SU-DHL-6 (cell line): ENCODE results near the gene USP47.

Experiments used
- H2AFZ ChIP-seq: fragments of 200-600 bp; sonication (generic); 2 replicates; pipeline ENCODE4 v1.6.1; 2014; ENCODE audit warnings: low read depth, mild to moderate bottlenecking, moderate library complexity, mixed read lengths, antibody characterized with exemption, low read length; ENCODE audit not compliant: severe bottlenecking
- H3F3A ChIP-seq: fragments of 200-600 bp; shearing (Covaris generic); 2 replicates; pipeline ENCODE4 v1.6.0; 2016; ENCODE audit warnings: antibody characterized with exemption, mild to moderate bottlenecking; ENCODE audit not compliant: insufficient read depth
- H3K27ac ChIP-seq: fragments of 200-600 bp; sonication (generic); 2 replicates; pipeline ENCODE4 v1.5.1; 2016; ENCODE audit warnings: low read depth, mild to moderate bottlenecking, low read length, moderate library complexity, mixed read lengths
- H3K27me3 ChIP-seq: fragments of 200-600 bp; sonication (generic), shearing (Covaris generic); 2 replicates; pipeline ENCODE4 v1.6.0; 2014; ENCODE audit warnings: mild to moderate bottlenecking, low read length
- H3K36me3 ChIP-seq: fragments of 200-600 bp; sonication (generic); 2 replicates; pipeline ENCODE4 v1.6.1; 2014; ENCODE audit warnings: mild to moderate bottlenecking, low read length, mixed read lengths
- H3K4me2 ChIP-seq: fragments of 300-600, 200-600 bp; shearing (Covaris generic), sonication (generic); 2 replicates; pipeline ENCODE4 v1.6.0; 2014; ENCODE audit warnings: low read length, low read depth, mild to moderate bottlenecking; ENCODE audit not compliant: poor library complexity, severe bottlenecking
- H3K4me3 ChIP-seq: fragments of 200-600 bp; sonication (generic); 2 replicates; pipeline ENCODE4 v1.5.1; 2014; ENCODE audit warnings: antibody characterized with exemption, low read length, mild to moderate bottlenecking, mixed read lengths; ENCODE audit not compliant: insufficient read depth, poor library complexity, severe bottlenecking
- H3K79me2 ChIP-seq: fragments of 200-600 bp; sonication (generic); 2 replicates; pipeline ENCODE4 v1.6.1; 2014; ENCODE audit warnings: mild to moderate bottlenecking, low read length, moderate library complexity; ENCODE audit not compliant: insufficient read depth
- H3K9ac ChIP-seq: fragments of 200-600 bp; sonication (generic); 2 replicates; pipeline ENCODE4 v1.7.0; 2014; ENCODE audit warnings: mild to moderate bottlenecking, low read length
- H3K9me2 ChIP-seq: fragments of 200-600 bp; sonication (generic); replicated peaks from 2 replicates; pipeline ENCODE4 v1.6.1; 2014; ENCODE audit warnings: low read length; ENCODE audit not compliant: insufficient read depth
- H3K9me3 ChIP-seq: fragments of 200-600 bp; sonication (generic); 2 replicates; pipeline ENCODE4 v1.6.1; 2014; ENCODE audit warnings: low read length, mixed read lengths; ENCODE audit not compliant: insufficient read depth
- H4K20me1 ChIP-seq: fragments of 200-600 bp; sonication (generic); 2 replicates; pipeline ENCODE4 v1.6.1; 2014; ENCODE audit warnings: low read depth, mild to moderate bottlenecking, antibody characterized with exemption, low read length, moderate library complexity, mixed read lengths
- EZH2phosphoT487 ChIP-seq: fragments of 200-600 bp; sonication (generic), shearing (Covaris generic); conservative IDR thresholded peaks from 2 replicates; pipeline ENCODE4 v1.6.1; 2018; ENCODE audit warnings: mild to moderate bottlenecking, antibody characterized with exemption, low read length, moderate library complexity, mixed read lengths
- TF ChIP-seq, protein P1 (sequence below): fragments of 200-600 bp; sonication (generic); IDR thresholded peaks from one replicate; pipeline ENCODE4 v1.5.1; 2017; ENCODE audit warnings: antibody characterized with exemption, mild to moderate bottlenecking, low read length, moderate library complexity; ENCODE audit not compliant: insufficient read depth, poor library complexity, severe bottlenecking

Gene USP47

GRCh38 chr11:11959601-11960000, 117.8 kb downstream of the USP47 start:
- Histone ChIP-seq H4K20me1 (no peaks in the 10 kb centered on the region), H3F3A (no peaks in the 10 kb centered on the region), H3K27me3 (no peaks in the 10 kb centered on the region), H3K79me2 (no peaks in the 10 kb centered on the region), H3K27ac (no peak overlapping the region), H2AFZ (no peak overlapping the region), H3K9ac (no peak overlapping the region), H3K4me3 (no peak overlapping the region), H3K36me3 (peaks cover 17% of the 10 kb centered on the region), H3K9me2 (no peaks in the 10 kb centered on the region), H3K9me3 (no peaks in the 10 kb centered on the region), H3K4me2 (no peak overlapping the region)
- TF ChIP-seq EZH2phosphoT487: no peak
- TF ChIP-seq, protein P1, sequence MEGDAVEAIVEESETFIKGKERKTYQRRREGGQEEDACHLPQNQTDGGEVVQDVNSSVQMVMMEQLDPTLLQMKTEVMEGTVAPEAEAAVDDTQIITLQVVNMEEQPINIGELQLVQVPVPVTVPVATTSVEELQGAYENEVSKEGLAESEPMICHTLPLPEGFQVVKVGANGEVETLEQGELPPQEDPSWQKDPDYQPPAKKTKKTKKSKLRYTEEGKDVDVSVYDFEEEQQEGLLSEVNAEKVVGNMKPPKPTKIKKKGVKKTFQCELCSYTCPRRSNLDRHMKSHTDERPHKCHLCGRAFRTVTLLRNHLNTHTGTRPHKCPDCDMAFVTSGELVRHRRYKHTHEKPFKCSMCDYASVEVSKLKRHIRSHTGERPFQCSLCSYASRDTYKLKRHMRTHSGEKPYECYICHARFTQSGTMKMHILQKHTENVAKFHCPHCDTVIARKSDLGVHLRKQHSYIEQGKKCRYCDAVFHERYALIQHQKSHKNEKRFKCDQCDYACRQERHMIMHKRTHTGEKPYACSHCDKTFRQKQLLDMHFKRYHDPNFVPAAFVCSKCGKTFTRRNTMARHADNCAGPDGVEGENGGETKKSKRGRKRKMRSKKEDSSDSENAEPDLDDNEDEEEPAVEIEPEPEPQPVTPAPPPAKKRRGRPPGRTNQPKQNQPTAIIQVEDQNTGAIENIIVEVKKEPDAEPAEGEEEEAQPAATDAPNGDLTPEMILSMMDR: no peak

DNA sequence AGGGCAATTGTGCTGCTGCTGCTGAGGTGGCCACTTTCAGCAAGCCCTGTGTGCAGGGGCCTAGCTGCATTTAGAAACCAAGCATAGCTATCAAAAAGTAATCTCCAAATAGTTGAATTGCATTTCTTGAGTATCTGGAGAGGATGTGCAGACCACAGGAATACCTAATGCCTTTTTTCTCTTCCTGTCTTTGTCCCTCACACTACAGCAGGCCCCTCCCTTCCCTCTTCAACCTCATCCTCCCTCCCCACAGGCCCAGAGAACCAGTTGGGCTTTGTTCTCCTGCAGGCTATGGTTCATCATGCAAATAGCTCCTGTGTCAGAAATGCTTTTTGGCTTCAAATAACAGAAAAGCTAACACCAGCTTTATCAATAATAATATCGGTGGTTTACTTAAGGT, 118.9 kb downstream of the USP47 start:
- no peak overlapping the region for H3K4me3 ChIP-seq

GRCh38 chr11:11961399-11962028, 119.7 kb downstream of the USP47 start:
- no peaks in the 10 kb centered on the region for H3K9me2 ChIP-seq
- peaks cover 8% of the 10 kb centered on the region for H3K36me3 ChIP-seq
- H3K79me2 ChIP-seq: no peaks in the 10 kb centered on the region
- H3K4me3 ChIP-seq: no peak overlapping the region
- H3K4me2 ChIP-seq: no peak overlapping the region
- TF ChIP-seq, protein P1: no peak
- TF ChIP-seq EZH2phosphoT487: no peak
- no peak overlapping the region for H2AFZ ChIP-seq
- no peaks in the 10 kb centered on the region for H4K20me1 ChIP-seq
- H3F3A ChIP-seq: no peaks in the 10 kb centered on the region
- H3K9me3 ChIP-seq: no peaks in the 10 kb centered on the region
- H3K9ac ChIP-seq: no peak overlapping the region
- H3K27me3 ChIP-seq: no peaks in the 10 kb centered on the region
- no peak overlapping the region for H3K27ac ChIP-seq

More for the DNA sequence above, 118.9 kb downstream of the USP47 start:
- Histone ChIP-seq H3K79me2 (no peaks in the 10 kb centered on the region), H3K9me2 (no peaks in the 10 kb centered on the region), H3K4me2 (no peak overlapping the region), H3K9me3 (no peaks in the 10 kb centered on the region), H3K36me3 (peaks cover 8% of the 10 kb centered on the region), H3K27ac (no peak overlapping the region), H3K27me3 (no peaks in the 10 kb centered on the region), H3K9ac (no peak overlapping the region), H3F3A (no peaks in the 10 kb centered on the region), H2AFZ (no peak overlapping the region), H4K20me1 (no peaks in the 10 kb centered on the region)
- TF ChIP-seq, protein P1: no peak
- no peak for TF ChIP-seq EZH2phosphoT487

DNA sequence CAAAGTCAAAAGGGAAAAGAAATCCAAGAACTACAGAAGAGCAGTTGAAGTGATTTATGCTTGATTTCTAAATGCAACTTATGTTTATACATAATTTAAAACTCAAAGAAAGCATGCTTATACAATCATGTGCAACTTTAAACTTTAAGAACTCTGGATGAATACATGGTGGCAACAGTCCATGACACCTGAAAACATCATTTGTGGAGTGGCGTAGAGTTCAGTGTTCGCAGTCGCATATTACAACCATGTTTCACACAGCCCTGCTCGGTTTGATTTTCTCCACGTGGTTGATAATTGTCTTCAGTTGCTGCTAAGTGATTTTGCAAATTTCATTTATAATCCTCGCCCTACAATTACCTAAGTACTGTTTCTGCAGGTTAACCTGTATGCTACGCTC, 121.3 kb downstream of the USP47 start:
- TF ChIP-seq, protein P1: no peak
- TF ChIP-seq EZH2phosphoT487: no peak
- Histone ChIP-seq H3K4me2 (no peak overlapping the region), H3K9me2 (no peaks in the 10 kb centered on the region), H3K27me3 (no peaks in the 10 kb centered on the region), H3F3A (no peaks in the 10 kb centered on the region), H3K9ac (no peak overlapping the region), H2AFZ (no peak overlapping the region), H3K79me2 (no peaks in the 10 kb centered on the region), H3K4me3 (no peak overlapping the region), H3K27ac (no peak overlapping the region), H4K20me1 (no peaks in the 10 kb centered on the region), H3K36me3 (no peaks in the 10 kb centered on the region), H3K9me3 (no peaks in the 10 kb centered on the region)
